GM12878 (cell line): ENCODE data around the gene SLC34A3. TPM values are rescaled to one million over a fixed set of nuclear protein-coding genes. Genes with fewer than 3 reads are reported as not detected.
A peak's percentile ranks its signal among the peaks of the same experiment; 100 is the strongest.

ENCODE experiments used
- ATAC-seq: fragments of 200-7000 bp; cut with Tn5 transposase; 3 replicates; pipeline ENCODE4 v1.9.1; 2020; ENCODE audit warnings: mild to moderate bottlenecking, moderate library complexity
- BruUV-seq: library from RNA; stranded (reverse); fragments of 400-500 nt; replicated peaks from 2 replicates; lab custom pipeline; 2021; lab: Mats Ljungman, UMichigan
- CTCF ChIA-PET: fragments of 300-600 bp; sonication (Branson Sonifier 250); formaldehyde crosslinking; extraction: SDS; loops from one replicate; lab custom pipeline; 2021; ENCODE audit warnings: inconsistent platforms; lab: Yijun Ruan, JAX
- POLR2A ChIA-PET: fragments of 350-600 bp; formaldehyde crosslinking; extraction: SDS; loops from one replicate; lab custom pipeline; 2021; ENCODE audit warnings: inconsistent platforms; lab: Charles Lee
- RAD21 ChIA-PET: fragments of 300-600 bp; sonication (Branson Sonifier 250); formaldehyde crosslinking; loops from one replicate; lab custom pipeline; 2023; ENCODE audit warnings: antibody characterized with exemption; ENCODE audit not compliant: unreplicated experiment; lab: Charles Lee
- SMC1A ChIA-PET: fragments of 300-600 bp; sonication (Branson Sonifier 250); formaldehyde crosslinking; loops from one replicate; lab custom pipeline; 2023; ENCODE audit not compliant: unreplicated experiment, uncharacterized antibody; lab: Charles Lee
- DNase-seq: peaks from one replicate; pipeline ENCODE4 v3.0.0-alpha.2; 2011; ENCODE audit warnings: low read depth, low spot score
- FAIRE-seq: peaks from 3 replicates; lab custom pipeline; 2011; peaks lifted over from hg19 to GRCh38; lab: Jason Lieb, UNC
- H2AFZ ChIP-seq: 2 replicates; pipeline ENCODE4 v1.6.0; 2011; ENCODE audit warnings: low read depth, low read length, control low read depth; ENCODE audit not compliant: control insufficient read depth
- H3K27ac ChIP-seq: 2 replicates; pipeline ENCODE4 v1.5.1; 2011; ENCODE audit warnings: control low read depth; ENCODE audit not compliant: control insufficient read depth, insufficient read depth
- H3K27me3 ChIP-seq, 2 experiments: replicated peaks in 1 of 2; 2 replicates each; pipeline versions ENCODE4 v1.6.0 to v1.6.1; 2011; ENCODE audit warnings: low read length in 1 of 2; ENCODE audit not compliant: control insufficient read depth in 2 of 2, insufficient read depth in 2 of 2
- H3K36me3 ChIP-seq, 2 experiments: 2 replicates each; pipeline ENCODE4 v1.5.1; 2011; ENCODE audit warnings: low read length in 1 of 2; ENCODE audit not compliant: control insufficient read depth in 2 of 2, insufficient read depth in 2 of 2
- H3K4me1 ChIP-seq: 2 replicates; pipeline ENCODE4 v1.6.1; 2011; ENCODE audit warnings: mild to moderate bottlenecking, low read length, moderate library complexity, mixed read lengths; ENCODE audit not compliant: control insufficient read depth, insufficient read depth
- H3K4me2 ChIP-seq: 2 replicates; pipeline ENCODE4 v1.6.0; 2011; ENCODE audit warnings: control low read depth; ENCODE audit not compliant: control insufficient read depth, insufficient read depth
- H3K4me3 ChIP-seq: fragments of 200-600 bp; sonication (generic); 2 replicates; pipeline ENCODE4 v1.5.1; 2016
- H3K79me2 ChIP-seq: 2 replicates; pipeline ENCODE4 v1.6.0; 2011; ENCODE audit warnings: low read length; ENCODE audit not compliant: control insufficient read depth, insufficient read depth
- H3K9ac ChIP-seq: 2 replicates; pipeline ENCODE4 v1.8.0; 2011; ENCODE audit warnings: low read length, control low read depth, mixed read lengths; ENCODE audit not compliant: control insufficient read depth, insufficient read depth
- H3K9me3 ChIP-seq: replicated peaks from 3 replicates; pipeline ENCODE4 v1.5.1; 2011; ENCODE audit warnings: mild to moderate bottlenecking, low read length; ENCODE audit not compliant: control insufficient read depth, insufficient read depth
- H4K20me1 ChIP-seq: 2 replicates; pipeline ENCODE4 v1.6.0; 2011; ENCODE audit not compliant: control insufficient read depth, insufficient read depth
- CBFB ChIP-seq: IDR thresholded peaks from 2 replicates; pipeline ENCODE4 v1.6.1; 2016; ENCODE audit warnings: antibody characterized with exemption, low read depth
- GATAD2B ChIP-seq: fragments of 450-650 bp; conservative IDR thresholded peaks from 2 replicates; pipeline ENCODE4 v1.6.1; 2017; ENCODE audit warnings: low read depth, mild to moderate bottlenecking, moderate library complexity
- KDM1A ChIP-seq: fragments of 200-600 bp; sonication (generic); IDR thresholded peaks from 2 replicates; pipeline ENCODE4 v1.6.1; 2016; ENCODE audit warnings: borderline replicate concordance
- RAD51 ChIP-seq: fragments of 450-650 bp; IDR thresholded peaks from 2 replicates; pipeline ENCODE4 v1.6.1; 2016; ENCODE audit warnings: moderate library complexity, mild to moderate bottlenecking, inconsistent platforms
- SMAD1 ChIP-seq: fragments of 450-650 bp; IDR thresholded peaks from 2 replicates; pipeline ENCODE4 v1.6.1; 2018; ENCODE audit warnings: mild to moderate bottlenecking, low read depth; ENCODE audit not compliant: partially characterized antibody
- SMAD5 ChIP-seq: IDR thresholded peaks from 2 replicates; pipeline ENCODE4 v1.6.1; 2016; ENCODE audit warnings: antibody characterized with exemption, low read depth
- ZBED1 ChIP-seq: IDR thresholded peaks from 2 replicates; pipeline ENCODE4 v1.6.1; 2016; ENCODE audit warnings: borderline replicate concordance
- WGBS: methylation state at CpG from one replicate; pipeline ENCODE4 v1.1.6; 2016; ENCODE audit warnings: low lambda C conversion rate; ENCODE audit not compliant: insufficient replicate concordance, insufficient coverage; ENCODE audit errors: missing lambda C conversion rate; 5-methylcytosine and 5-hydroxymethylcytosine counted together
- in situ Hi-C: fragments of 300-500 bp; cut with MboI; formaldehyde crosslinking; loops from 9 replicates; pipeline ENCODE4 v1.14.3; 2018; ENCODE audit warnings: mixed read lengths
- intact Hi-C: fragments of 100-400 bp; cut with micrococcal nuclease; formaldehyde crosslinking; loops from one replicate; pipeline ENCODE4 v1.14.2; 2022; ENCODE audit not compliant: unreplicated experiment
- polyA plus RNA-seq, 11 experiments: library from polyadenylated mRNA; depleted of rRNA in 4 of 11; unstranded in 6 of 11; stranded (reverse) in 5 of 11; fragments of >200 nt; fragmentation: Nextera tagmentation in 4 of 11; fragmentation: Illumina TruSeq in 1 of 11; extraction: Ambion mirVana in 4 of 11; extraction: Trizol in 1 of 11; gene quantifications; 1 replicate in 1 of 11; 2 replicates in 10 of 11; pipeline versions ENCODE4 v1.2.1 to v1.2.3, GENCODE V29; 2011 to 2016; ENCODE audit warnings: inconsistent platforms in 2 of 11, missing spikeins in 2 of 11, low read depth in 1 of 11
- total RNA-seq, 4 experiments: library from RNA; depleted of rRNA in 3 of 4; stranded (reverse); fragments of >200 nt in 3 of 4; fragmentation: Illumina TruSeq in 1 of 4; extraction: Trizol in 1 of 4; gene quantifications; 2 replicates each; pipeline versions ENCODE4 v1.2.1 to v1.2.3, GENCODE V29; 2013 to 2021
- TF ChIP-seq, protein P1 (sequence below): fragments of 450-650 bp; formaldehyde crosslinking; IDR thresholded peaks from 2 replicates; pipeline ENCODE4 v1.4.0; 2020; ENCODE audit warnings: mild to moderate bottlenecking, moderate library complexity

Gene SLC34A3
- total and polyA plus RNA-seq, 10 of the 15 experiments (the other 5 are each of a cell fraction or from before 2014, with no cell fraction given): not detected

DNA sequence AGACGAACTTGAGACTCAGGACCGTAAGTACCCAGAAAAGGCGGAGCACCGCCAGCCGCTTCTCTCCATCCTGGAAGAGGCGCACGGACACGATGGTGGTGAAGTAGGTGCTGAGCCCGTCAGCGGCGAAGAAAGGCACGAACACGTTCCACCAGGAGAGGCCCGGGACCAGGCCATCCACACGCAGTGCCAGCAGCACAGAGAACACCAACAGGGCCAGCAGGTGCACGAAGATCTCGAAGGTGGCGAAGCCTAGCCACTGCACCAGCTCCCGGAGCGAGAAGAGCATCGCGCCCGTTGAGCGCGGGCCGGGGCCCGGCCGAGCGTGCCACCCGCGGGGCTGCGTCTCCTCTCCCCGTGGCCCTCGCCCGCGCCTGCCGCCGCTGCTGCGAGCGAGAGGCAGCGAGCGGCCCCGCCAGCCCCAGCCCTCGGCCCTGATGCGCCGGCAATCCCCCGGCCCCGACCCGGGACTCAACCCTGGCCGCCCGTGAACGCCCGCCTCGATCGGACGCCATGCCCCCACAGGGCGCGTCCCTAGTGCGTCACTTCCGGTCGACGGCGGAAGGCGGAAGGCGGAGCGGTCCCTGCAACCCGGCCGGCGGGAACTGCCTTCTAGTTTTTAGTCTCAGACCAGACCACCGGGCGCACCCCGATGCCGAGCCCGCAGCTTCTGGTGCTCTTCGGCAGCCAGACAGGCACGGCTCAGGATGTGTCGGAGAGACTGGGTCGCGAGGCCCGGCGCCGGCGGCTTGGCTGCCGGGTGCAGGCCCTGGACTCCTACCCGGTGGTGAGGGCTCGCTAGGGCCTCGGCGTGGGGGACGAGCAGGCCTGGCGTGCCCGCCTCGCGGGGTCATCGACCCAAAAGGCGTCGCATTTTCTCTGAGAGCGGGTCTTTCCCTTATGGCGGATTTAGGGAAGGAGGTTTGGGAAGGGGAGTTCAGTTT, 25.3 kb upstream of the SLC34A3 start, which contains the start of the genes NDOR1 and TMEM203 (continued):
- TF ChIP-seq, protein P1, sequence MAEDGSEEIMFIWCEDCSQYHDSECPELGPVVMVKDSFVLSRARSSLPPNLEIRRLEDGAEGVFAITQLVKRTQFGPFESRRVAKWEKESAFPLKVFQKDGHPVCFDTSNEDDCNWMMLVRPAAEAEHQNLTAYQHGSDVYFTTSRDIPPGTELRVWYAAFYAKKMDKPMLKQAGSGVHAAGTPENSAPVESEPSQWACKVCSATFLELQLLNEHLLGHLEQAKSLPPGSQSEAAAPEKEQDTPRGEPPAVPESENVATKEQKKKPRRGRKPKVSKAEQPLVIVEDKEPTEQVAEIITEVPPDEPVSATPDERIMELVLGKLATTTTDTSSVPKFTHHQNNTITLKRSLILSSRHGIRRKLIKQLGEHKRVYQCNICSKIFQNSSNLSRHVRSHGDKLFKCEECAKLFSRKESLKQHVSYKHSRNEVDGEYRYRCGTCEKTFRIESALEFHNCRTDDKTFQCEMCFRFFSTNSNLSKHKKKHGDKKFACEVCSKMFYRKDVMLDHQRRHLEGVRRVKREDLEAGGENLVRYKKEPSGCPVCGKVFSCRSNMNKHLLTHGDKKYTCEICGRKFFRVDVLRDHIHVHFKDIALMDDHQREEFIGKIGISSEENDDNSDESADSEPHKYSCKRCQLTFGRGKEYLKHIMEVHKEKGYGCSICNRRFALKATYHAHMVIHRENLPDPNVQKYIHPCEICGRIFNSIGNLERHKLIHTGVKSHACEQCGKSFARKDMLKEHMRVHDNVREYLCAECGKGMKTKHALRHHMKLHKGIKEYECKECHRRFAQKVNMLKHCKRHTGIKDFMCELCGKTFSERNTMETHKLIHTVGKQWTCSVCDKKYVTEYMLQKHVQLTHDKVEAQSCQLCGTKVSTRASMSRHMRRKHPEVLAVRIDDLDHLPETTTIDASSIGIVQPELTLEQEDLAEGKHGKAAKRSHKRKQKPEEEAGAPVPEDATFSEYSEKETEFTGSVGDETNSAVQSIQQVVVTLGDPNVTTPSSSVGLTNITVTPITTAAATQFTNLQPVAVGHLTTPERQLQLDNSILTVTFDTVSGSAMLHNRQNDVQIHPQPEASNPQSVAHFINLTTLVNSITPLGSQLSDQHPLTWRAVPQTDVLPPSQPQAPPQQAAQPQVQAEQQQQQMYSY (CRISPR knock-in tag): no peak
- no peak for TF ChIP-seq KDM1A
- peak; percentile 47 for TF ChIP-seq SMAD5

DNA sequence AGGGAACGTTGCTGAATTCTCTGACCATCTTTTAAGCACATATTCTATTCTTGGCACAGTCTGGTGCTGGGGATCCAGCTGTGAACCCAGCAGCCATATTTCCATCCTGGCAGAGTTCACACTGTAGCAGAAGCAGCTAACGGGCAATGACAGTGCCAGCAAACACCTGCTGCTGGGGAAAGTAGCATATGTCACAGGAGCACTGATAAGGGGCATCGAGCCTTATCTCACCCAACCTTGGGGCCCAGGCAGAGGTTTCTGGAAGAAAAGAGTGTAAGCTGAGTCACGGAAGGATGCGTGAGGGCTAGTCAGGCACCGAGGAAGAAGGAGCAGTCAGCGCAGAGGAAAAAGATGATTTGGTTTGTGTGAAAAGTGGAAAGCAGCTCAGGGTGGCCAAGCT, 24.1 kb upstream of the SLC34A3 start:
- Histone ChIP-seq H2AFZ (no peak overlapping the region), H3K36me3 (peaks cover 0 to 4% of the 10 kb centered on the region in 2 experiments; a peak in 1 of 4 replicates), H3K27ac (no peak overlapping the region), H3K27me3 (no peaks in the 10 kb centered on the region), H3K79me2 (peaks cover 43% of the 10 kb centered on the region), H4K20me1 (no peaks in the 10 kb centered on the region), H3K4me1 (peaks cover 34% of the 10 kb centered on the region), H3K9ac (peak overlapping the region; percentile 98), H3K9me3 (no peaks in the 10 kb centered on the region), H3K4me3 (peak overlapping the region; percentile 95), H3K4me2 (peak overlapping the region; percentile 93)
- TSS peak; percentile 78 for BruUV-seq
- CTCF ChIA-PET: interaction anchor here (1.1 to 2.2 kb wide), 3 partner anchors 16 to 30 kb away, joined by 4 to 7 read pairs (median 5); partner anchors contain the start of genes ANAPC2 and SSNA1
- WGBS: 62% methylated on average over 7 of the region's 7 CpGs
- in situ Hi-C loops: no loop called here
- intact Hi-C loops: no loop called here
- no peak for ATAC-seq
- DNase-seq: no peak
- RAD21 ChIA-PET: no interaction called here
- no peak for FAIRE-seq
- SMC1A ChIA-PET: interaction anchor here (0.6 kb wide), 1 partner anchor 90 kb away, joined by 3 read pairs; no protein-coding TSS in a partner anchor
- TF ChIP-seq SMAD1 (no peak), ZBED1 (no peak), GATAD2B (no peak), RAD51 (no peak), CBFB (no peak)
- POLR2A ChIA-PET: interaction anchor here (0.6 to 8.0 kb wide), 5 partner anchors 16 to 139 kb away, joined by 3 to 68 read pairs (median 4); partner anchors contain the start of genes CYSRT1 and RNF208
